ENCODE measurements around the gene GPR158. TPM values are rescaled to one million over a fixed set of nuclear protein-coding genes. Genes with fewer than 3 reads are reported as not detected.

GPR158 gene
- total and polyA plus RNA-seq, 4 experiments from 2014 or later, result not detected

- CTCF ChIA-PET (ENCODE audit: partially characterized antibody), result no interaction called here
- Mint-ChIP-seq H3K36me3 (no peaks in the 10 kb centered on the region), H3K4me3 (no peak overlapping the region), H3K9me3 (peaks cover 0 to 4% (median 0%) of the 10 kb centered on the region in 8 donors), H3K27ac (no peak overlapping the region), H3K27me3 (no peaks in the 10 kb centered on the region), H3K4me1 (no peaks in the 10 kb centered on the region)
- Histone ChIP-seq H3K4me3 (ENCODE audit: low read length in 2 of 2) (no peak overlapping the region), H3K36me3 (ENCODE audit: insufficient read depth, low read length) (no peaks in the 10 kb centered on the region), H3K27me3 (ENCODE audit: insufficient read depth, low read length) (no peaks in the 10 kb centered on the region), H3K4me1 (ENCODE audit: insufficient read depth, low read length) (no peaks in the 10 kb centered on the region), H3K9me3 (ENCODE audit: control insufficient read depth in 1 of 2, low read length in 2 of 2) (no peaks in the 10 kb centered on the region), H3K27ac (ENCODE audit: low read depth, low read length) (no peak overlapping the region)
- intact Hi-C loops (cut with micrococcal nuclease), result no loop called here
- POLR2A ChIA-PET (ENCODE audit: partially characterized antibody), result no interaction called here
- DNase-seq, result no peak
Measured at GRCh38 chr10:25641595-25641994, 466.8 kb downstream of the GPR158 start.

- Mint-ChIP-seq H3K4me3 (no peak overlapping the region), H3K4me1 (no peaks in the 10 kb centered on the region), H3K36me3 (no peaks in the 10 kb centered on the region), H3K27me3 (no peaks in the 10 kb centered on the region), H3K27ac (no peak overlapping the region), H3K9me3 (no peaks in the 10 kb centered on the region)
- intact Hi-C loops (cut with micrococcal nuclease), result no loop called here
- no peaks in the 10 kb centered on the region for H3K4me1 ChIP-seq (ENCODE audit: insufficient read depth, low read length)
- no peak for DNase-seq
- H3K4me3 ChIP-seq (ENCODE audit: low read length in 2 of 2), result no peak overlapping the region
- POLR2A ChIA-PET (ENCODE audit: partially characterized antibody), result no interaction called here
- CTCF ChIA-PET (ENCODE audit: partially characterized antibody), result no interaction called here
- H3K27me3 ChIP-seq (ENCODE audit: insufficient read depth, low read length), result no peaks in the 10 kb centered on the region
- no peaks in the 10 kb centered on the region for H3K9me3 ChIP-seq (ENCODE audit: control insufficient read depth in 1 of 2, low read length in 2 of 2)
- no peaks in the 10 kb centered on the region for H3K36me3 ChIP-seq (ENCODE audit: insufficient read depth, low read length)
- no peak overlapping the region for H3K27ac ChIP-seq (ENCODE audit: low read depth, low read length)
Measured at GRCh38 chr10:25642721-25643120, 467.9 kb downstream of the GPR158 start.

DNA sequence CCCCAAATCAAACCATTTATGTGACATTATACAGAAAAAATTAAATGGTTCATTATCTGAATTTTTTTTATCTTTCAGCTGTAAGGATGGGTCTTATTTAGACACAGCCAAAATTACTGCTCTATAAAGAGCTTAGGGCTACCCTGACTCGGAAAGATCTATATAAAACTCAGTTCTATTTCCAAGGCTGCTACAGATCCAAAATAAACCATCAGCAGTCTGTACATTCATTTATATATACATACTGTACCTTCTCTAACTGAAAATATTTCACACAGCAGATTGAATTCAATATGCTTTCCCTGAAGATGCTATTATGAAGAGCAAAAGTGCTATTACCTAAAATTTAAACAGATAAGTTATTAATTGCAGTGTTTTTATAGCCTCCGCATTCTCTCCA is 471.6 kb downstream of the GPR158 start:
- intact Hi-C loops (cut with micrococcal nuclease), result no loop called here
- DNase-seq, result no peak
- Histone ChIP-seq H3K36me3 (ENCODE audit: insufficient read depth, low read length) (no peaks in the 10 kb centered on the region), H3K27ac (ENCODE audit: low read depth, low read length) (no peak overlapping the region), H3K27me3 (ENCODE audit: insufficient read depth, low read length) (no peaks in the 10 kb centered on the region), H3K4me1 (ENCODE audit: insufficient read depth, low read length) (no peaks in the 10 kb centered on the region), H3K9me3 (ENCODE audit: control insufficient read depth in 1 of 2, low read length in 2 of 2) (no peaks in the 10 kb centered on the region), H3K4me3 (ENCODE audit: low read length in 2 of 2) (no peak overlapping the region)
- H3K4me1 Mint-ChIP-seq, result no peaks in the 10 kb centered on the region
- CTCF ChIA-PET (ENCODE audit: partially characterized antibody), result no interaction called here
- no peak overlapping the region for H3K4me3 Mint-ChIP-seq
- POLR2A ChIA-PET (ENCODE audit: partially characterized antibody), result no interaction called here
- H3K27ac Mint-ChIP-seq, result no peak overlapping the region
- no peaks in the 10 kb centered on the region for H3K27me3 Mint-ChIP-seq
- peaks cover 0 to 2% (median 0%) of the 10 kb centered on the region in 8 donors for H3K9me3 Mint-ChIP-seq
- H3K36me3 Mint-ChIP-seq, result no peaks in the 10 kb centered on the region

GRCh38 chr10:25651534-25651933 is 476.7 kb downstream of the GPR158 start:
- Histone ChIP-seq H3K36me3 (ENCODE audit: insufficient read depth, low read length) (no peaks in the 10 kb centered on the region), H3K4me3 (ENCODE audit: low read length in 2 of 2) (no peak overlapping the region), H3K9me3 (ENCODE audit: control insufficient read depth in 1 of 2, low read length in 2 of 2) (no peaks in the 10 kb centered on the region), H3K4me1 (ENCODE audit: insufficient read depth, low read length) (no peaks in the 10 kb centered on the region), H3K27me3 (ENCODE audit: insufficient read depth, low read length) (no peaks in the 10 kb centered on the region), H3K27ac (ENCODE audit: low read depth, low read length) (no peak overlapping the region)
- Mint-ChIP-seq H3K36me3 (no peaks in the 10 kb centered on the region), H3K4me1 (no peaks in the 10 kb centered on the region), H3K27ac (no peak overlapping the region), H3K27me3 (no peaks in the 10 kb centered on the region), H3K4me3 (no peak overlapping the region), H3K9me3 (peaks cover 0 to 5% (median 0%) of the 10 kb centered on the region in 8 donors)
- no peak for DNase-seq
- CTCF ChIA-PET (ENCODE audit: partially characterized antibody), result no interaction called here
- POLR2A ChIA-PET (ENCODE audit: partially characterized antibody), result no interaction called here
- intact Hi-C loops (cut with micrococcal nuclease), result no loop called here

Other genes with a start within 250 kb of the GPR158 start
- gene PRTFDC1, start 222.4 kb upstream of the GPR158 start, total RNA-seq, result under 1 TPM; 0.23 to 0.97 TPM
- under 1 TPM; 0.21 to 0.39 TPM for gene PRTFDC1, start 222.4 kb upstream of the GPR158 start, polyA plus RNA-seq
- gene ENKUR, start 158.8 kb upstream of the GPR158 start, total RNA-seq, result not detected
- not detected for gene ENKUR, start 158.8 kb upstream of the GPR158 start, polyA plus RNA-seq
- gene THNSL1, start 158.4 kb upstream of the GPR158 start, total RNA-seq, result 1 to 10 TPM; 6.7 to 7.5 TPM
- 1 to 10 TPM; 3.2 to 7.3 TPM for gene THNSL1, start 158.4 kb upstream of the GPR158 start, polyA plus RNA-seq

Measured in CD4-positive, alpha-beta memory T cell (primary cell).